H7 (cell line): Measurements from ENCODE around the gene JMJD6. TPM values are rescaled to one million over a fixed set of nuclear protein-coding genes. Genes with fewer than 3 reads are reported as not detected.

Source experiments
- DNase-seq: peaks from one replicate; pipeline ENCODE4 v3.0.0; 2012
- H3K27me3 ChIP-seq: 2 replicates; pipeline ENCODE4 v1.6.0; 2011; ENCODE audit warnings: mild to moderate bottlenecking, low read length; ENCODE audit not compliant: control insufficient read depth, insufficient read depth
- H3K36me3 ChIP-seq: replicated peaks from 2 replicates; pipeline ENCODE4 v1.5.1; 2011; ENCODE audit warnings: low read length; ENCODE audit not compliant: control insufficient read depth, insufficient read depth
- H3K4me3 ChIP-seq: 2 replicates; pipeline ENCODE4 v1.5.1; 2011; ENCODE audit warnings: low read depth, mild to moderate bottlenecking, control low read depth, low read length, moderate library complexity; ENCODE audit not compliant: insufficient read depth
- total RNA-seq: library from RNA; depleted of rRNA; stranded (reverse); fragments of >200 nt; shearing (Covaris generic); gene quantifications from 2 replicates; pipeline ENCODE4 v1.2.3, GENCODE V29; 2014

Gene JMJD6
- total RNA-seq, 1 experiment from 2014 or later = 16.8 TPM

- no peaks in the 10 kb centered on the region for H3K36me3 ChIP-seq
- DNase-seq = peak; percentile 55
- H3K4me3 ChIP-seq = no peak overlapping the region
- H3K27me3 ChIP-seq = no peaks in the 10 kb centered on the region
These were observed 39.7 kb downstream of the JMJD6 start for GRCh38 chr17:76686538-76687297.

- no peak overlapping the region for H3K4me3 ChIP-seq
- no peaks in the 10 kb centered on the region for H3K36me3 ChIP-seq
- DNase-seq = peak; percentile 56
- H3K27me3 ChIP-seq = no peaks in the 10 kb centered on the region
These were observed 40.6 kb downstream of the JMJD6 start for GRCh38 chr17:76685846-76686245.

- Histone ChIP-seq H3K27me3 (no peaks in the 10 kb centered on the region), H3K4me3 (no peak overlapping the region), H3K36me3 (no peaks in the 10 kb centered on the region)
- DNase-seq = peak; percentile 48
These were observed 41.0 kb downstream of the JMJD6 start for GRCh38 chr17:76685366-76685765.

- peak; percentile 40 for DNase-seq
- H3K36me3 ChIP-seq = no peaks in the 10 kb centered on the region
These were observed 41.6 kb downstream of the JMJD6 start for GRCh38 chr17:76684756-76685155.

GRCh38 chr17:76683921-76684745 is 42.3 kb downstream of the JMJD6 start:
- no peaks in the 10 kb centered on the region for H3K36me3 ChIP-seq
- H3K4me3 ChIP-seq = no peak overlapping the region
- H3K27me3 ChIP-seq = no peaks in the 10 kb centered on the region
- peak; percentile 54 for DNase-seq

More at GRCh38 chr17:76684756-76685155, 41.6 kb downstream of the JMJD6 start:
- no peak overlapping the region for H3K4me3 ChIP-seq
- H3K27me3 ChIP-seq = no peaks in the 10 kb centered on the region

- DNase-seq = peak; percentile 91
- H3K36me3 ChIP-seq = no peaks in the 10 kb centered on the region
- no peaks in the 10 kb centered on the region for H3K27me3 ChIP-seq
- no peak overlapping the region for H3K4me3 ChIP-seq
These were observed 43.2 kb downstream of the JMJD6 start for GRCh38 chr17:76683011-76683755.

GRCh38 chr17:76682296-76682695 is 44.1 kb downstream of the JMJD6 start:
- DNase-seq = no peak
- no peaks in the 10 kb centered on the region for H3K27me3 ChIP-seq
- no peaks in the 10 kb centered on the region for H3K36me3 ChIP-seq

GRCh38 chr17:76681222-76682137 is 44.9 kb downstream of the JMJD6 start:
- H3K36me3 ChIP-seq = no peaks in the 10 kb centered on the region
- no peak overlapping the region for H3K4me3 ChIP-seq
- peak; percentile 91 for DNase-seq
- no peaks in the 10 kb centered on the region for H3K27me3 ChIP-seq

More at GRCh38 chr17:76682296-76682695, 44.1 kb downstream of the JMJD6 start:
- H3K4me3 ChIP-seq = no peak overlapping the region

- Histone ChIP-seq H3K4me3 (no peak overlapping the region), H3K36me3 (no peaks in the 10 kb centered on the region), H3K27me3 (no peaks in the 10 kb centered on the region)
- no peak for DNase-seq
These were observed 47.2 kb downstream of the JMJD6 start for GRCh38 chr17:76679239-76679638.

- Histone ChIP-seq H3K27me3 (no peaks in the 10 kb centered on the region), H3K36me3 (no peaks in the 10 kb centered on the region), H3K4me3 (no peak overlapping the region)
- DNase-seq = no peak
These were observed 48.1 kb downstream of the JMJD6 start for GRCh38 chr17:76678330-76678729.

GRCh38 chr17:76677406-76677805 is 49.0 kb downstream of the JMJD6 start:
- H3K36me3 ChIP-seq = no peaks in the 10 kb centered on the region
- no peak for DNase-seq

GRCh38 chr17:76676629-76677028 is 49.8 kb downstream of the JMJD6 start:
- H3K36me3 ChIP-seq = no peaks in the 10 kb centered on the region
- DNase-seq = no peak
- no peak overlapping the region for H3K4me3 ChIP-seq
- no peaks in the 10 kb centered on the region for H3K27me3 ChIP-seq

More at GRCh38 chr17:76677406-76677805, 49.0 kb downstream of the JMJD6 start:
- Histone ChIP-seq H3K27me3 (no peaks in the 10 kb centered on the region), H3K4me3 (no peak overlapping the region)

GRCh38 chr17:76675648-76676047 is 50.8 kb downstream of the JMJD6 start:
- H3K4me3 ChIP-seq = no peak overlapping the region
- no peak for DNase-seq
- H3K27me3 ChIP-seq = no peaks in the 10 kb centered on the region

GRCh38 chr17:76674600-76674999 is 51.8 kb downstream of the JMJD6 start:
- Histone ChIP-seq H3K36me3 (no peaks in the 10 kb centered on the region), H3K27me3 (no peaks in the 10 kb centered on the region), H3K4me3 (no peak overlapping the region)
- peak; percentile 54 for DNase-seq

More at GRCh38 chr17:76675648-76676047, 50.8 kb downstream of the JMJD6 start:
- no peaks in the 10 kb centered on the region for H3K36me3 ChIP-seq
